NCI-H748 (cell line): Measurements from ENCODE around the gene MAPK7.

ENCODE experiments used
- DNase-seq: peaks from one replicate; lab custom pipeline; 2025; ENCODE audit not compliant: unreplicated experiment; lab: John Stamatoyannopoulos, UW

Gene MAPK7

GRCh38 chr17:19414396-19415280, 36.3 kb downstream of the MAPK7 start:
- no peak for DNase-seq

GRCh38 chr17:19415311-19415710, 37.0 kb downstream of the MAPK7 start:
- DNase-seq, result no peak

GRCh38 chr17:19415806-19416775, 37.8 kb downstream of the MAPK7 start:
- no peak for DNase-seq

- DNase-seq, result no peak
Measured at GRCh38 chr17:19417611-19418010, 39.3 kb downstream of the MAPK7 start.

- DNase-seq, result no peak
Measured at GRCh38 chr17:19418251-19418992, 40.1 kb downstream of the MAPK7 start.

- DNase-seq, result no peak
Measured at GRCh38 chr17:19421219-19421618, 42.9 kb downstream of the MAPK7 start.

- DNase-seq, result no peak
Measured at GRCh38 chr17:19421926-19422325, 43.6 kb downstream of the MAPK7 start.

- no peak for DNase-seq
Measured at GRCh38 chr17:19424934-19425868, 46.9 kb downstream of the MAPK7 start.

GRCh38 chr17:19426631-19427030, 48.3 kb downstream of the MAPK7 start:
- no peak for DNase-seq

- DNase-seq, result no peak
Measured at GRCh38 chr17:19431691-19432090, 53.4 kb downstream of the MAPK7 start.
